Kidney (tissue), 14 donors: ENCODE data around the gene JAZF1. TPM values are rescaled to one million over a fixed set of nuclear protein-coding genes. Genes with fewer than 3 reads are reported as not detected.

Experiments used
- DNase-seq, 5 donors: peaks; one replicate each; pipeline ENCODE4 v3.0.0-alpha.2; 2013 to 2020
- FAIRE-seq: peaks from 2 replicates; lab custom pipeline; 2012; peaks lifted over from hg19 to GRCh38; lab: Jason Lieb, UNC
- H3K27ac ChIP-seq, 2 donors: one replicate each; pipeline ENCODE4 v1.7.0; 2013; ENCODE audit warnings: low read depth in 2 of 2, low read length in 2 of 2, inconsistent platforms in 1 of 2
- H3K27me3 ChIP-seq: one replicate; pipeline ENCODE4 v1.7.1; 2013; ENCODE audit warnings: low read length, inconsistent platforms; ENCODE audit not compliant: control insufficient read depth, insufficient read depth
- H3K36me3 ChIP-seq, 3 donors: one replicate each; pipeline versions ENCODE4 v1.7.0 to v1.7.1; 2013; ENCODE audit warnings: low read length in 3 of 3, control low read depth in 1 of 3, inconsistent platforms in 1 of 3; ENCODE audit not compliant: insufficient read depth in 3 of 3, control insufficient read depth in 2 of 3
- H3K4me1 ChIP-seq, 3 donors: one replicate each; pipeline versions ENCODE4 v1.7.0 to v1.7.1; 2013; ENCODE audit warnings: low read length in 3 of 3, inconsistent platforms in 1 of 3, low read depth in 1 of 3; ENCODE audit not compliant: control insufficient read depth in 2 of 3, insufficient read depth in 2 of 3
- H3K4me3 ChIP-seq, 3 donors: one replicate each; pipeline versions ENCODE4 v1.7.0 to v1.8.1; 2013; ENCODE audit warnings: low read length in 3 of 3, control low read depth in 1 of 3, inconsistent platforms in 1 of 3
- H3K9ac ChIP-seq, 3 donors: one replicate each; pipeline versions ENCODE4 v1.7.0 to v1.7.1; 2013; ENCODE audit warnings: low read length in 3 of 3, control low read depth in 1 of 3, inconsistent platforms in 1 of 3
- H3K9me3 ChIP-seq, 3 donors: one replicate each; pipeline versions ENCODE4 v1.7.0 to v1.7.1; 2013; ENCODE audit warnings: low read length in 3 of 3, control low read depth in 1 of 3, inconsistent platforms in 1 of 3; ENCODE audit not compliant: control insufficient read depth in 2 of 3, insufficient read depth in 1 of 3
- intact Hi-C: fragments of 100-400 bp; cut with DNase I; formaldehyde crosslinking; loops from one replicate; pipeline ENCODE4 v1.11.1; 2022
- polyA plus RNA-seq: library from polyadenylated mRNA; stranded (reverse); fragments of 350-450 nt; fragmentation: Illumina TruSeq; extraction: RNeasy Lipid Tissue Mini Kit (QIAGEN cat#74804); gene quantifications from one replicate; pipeline ENCODE4 v1.2.3, GENCODE V29; 2014; ENCODE audit warnings: low read depth, low replicate concordance; ENCODE audit not compliant: insufficient read depth
- total RNA-seq: library from RNA; stranded (reverse); fragmentation: NEBNext Ultra II Directional; extraction: Animal tissue kit (Norgen Biotek cat#: 25700); gene quantifications from one replicate; pipeline ENCODE4 v1.2.1, GENCODE V29; 2021
- TF ChIP-seq, protein P1 (sequence below): IDR thresholded peaks from 3 replicates; pipeline ENCODE4 v1.5.1; 2012; ENCODE audit warnings: mild to moderate bottlenecking, moderate library complexity, borderline replicate concordance; ENCODE audit not compliant: insufficient read depth; ENCODE audit errors: extremely low read depth
- donor health status: control.
- donor health status: control.
- donor health status: control.
- donor health status: control.
- donor health status: control.
- donor health status: DM: yes; HTN: yes; CAD: no.
- donor health status: Normal renal cell carcinoma (clear cell type).

JAZF1 gene
- total and polyA plus RNA-seq, 2 donors from 2014 or later = 5.7 to 13.1 TPM

DNA sequence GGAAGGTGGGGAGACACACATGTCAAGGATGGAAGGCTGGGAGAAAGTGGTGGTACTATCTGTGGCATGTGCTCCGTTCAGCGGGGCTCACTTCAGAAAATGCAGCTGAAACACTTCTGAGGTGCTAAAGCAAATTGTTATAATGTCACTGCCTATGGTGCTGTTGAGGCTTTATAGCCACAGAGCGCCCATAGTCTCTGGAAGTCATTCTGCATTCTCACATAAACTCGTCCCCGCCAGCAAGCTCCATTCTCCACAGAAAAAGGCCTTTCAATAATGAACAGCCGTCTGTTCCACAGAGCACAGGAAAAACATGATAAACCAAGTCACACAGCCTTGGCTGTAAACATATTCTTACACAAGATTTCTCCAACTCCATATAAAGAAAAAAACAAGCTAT, 308.7 kb downstream of the JAZF1 start:
- peaks cover 0 to 36% (median 27%) of the 10 kb centered on the region in 3 donors for H3K4me1 ChIP-seq

DNA sequence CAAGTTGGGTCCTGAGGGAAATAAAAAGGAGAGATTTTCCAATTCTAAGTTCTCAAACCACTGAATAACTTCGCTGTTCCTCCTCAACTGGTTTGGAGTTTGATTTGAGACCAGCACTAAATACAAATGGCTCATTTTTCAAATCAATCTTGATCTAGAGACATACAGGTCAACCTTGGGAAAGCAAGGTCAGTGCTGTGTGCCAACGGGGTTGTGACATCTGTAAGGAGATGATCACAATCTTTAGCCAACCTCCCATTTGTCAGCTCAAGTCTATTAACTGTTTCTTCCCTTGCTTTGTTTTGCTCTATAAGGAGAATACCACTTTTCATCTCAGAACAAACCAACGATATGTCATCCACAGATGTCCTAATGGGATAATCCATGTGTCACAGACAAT, 309.5 kb downstream of the JAZF1 start:
- Histone ChIP-seq H3K27me3 (no peaks in the 10 kb centered on the region), H3K4me1 (peaks cover 0 to 33% (median 27%) of the 10 kb centered on the region in 3 donors), H3K9ac (no peak overlapping the region), H3K27ac (no peak overlapping the region), H3K9me3 (no peaks in the 10 kb centered on the region), H3K4me3 (no peak overlapping the region), H3K36me3 (no peaks in the 10 kb centered on the region)
- intact Hi-C loops = no loop called here
- TF ChIP-seq, protein P1, sequence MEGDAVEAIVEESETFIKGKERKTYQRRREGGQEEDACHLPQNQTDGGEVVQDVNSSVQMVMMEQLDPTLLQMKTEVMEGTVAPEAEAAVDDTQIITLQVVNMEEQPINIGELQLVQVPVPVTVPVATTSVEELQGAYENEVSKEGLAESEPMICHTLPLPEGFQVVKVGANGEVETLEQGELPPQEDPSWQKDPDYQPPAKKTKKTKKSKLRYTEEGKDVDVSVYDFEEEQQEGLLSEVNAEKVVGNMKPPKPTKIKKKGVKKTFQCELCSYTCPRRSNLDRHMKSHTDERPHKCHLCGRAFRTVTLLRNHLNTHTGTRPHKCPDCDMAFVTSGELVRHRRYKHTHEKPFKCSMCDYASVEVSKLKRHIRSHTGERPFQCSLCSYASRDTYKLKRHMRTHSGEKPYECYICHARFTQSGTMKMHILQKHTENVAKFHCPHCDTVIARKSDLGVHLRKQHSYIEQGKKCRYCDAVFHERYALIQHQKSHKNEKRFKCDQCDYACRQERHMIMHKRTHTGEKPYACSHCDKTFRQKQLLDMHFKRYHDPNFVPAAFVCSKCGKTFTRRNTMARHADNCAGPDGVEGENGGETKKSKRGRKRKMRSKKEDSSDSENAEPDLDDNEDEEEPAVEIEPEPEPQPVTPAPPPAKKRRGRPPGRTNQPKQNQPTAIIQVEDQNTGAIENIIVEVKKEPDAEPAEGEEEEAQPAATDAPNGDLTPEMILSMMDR = no peak
- no peak for FAIRE-seq
- no peak for DNase-seq

More for the DNA sequence above, 308.7 kb downstream of the JAZF1 start:
- Histone ChIP-seq H3K9me3 (no peaks in the 10 kb centered on the region), H3K27me3 (no peaks in the 10 kb centered on the region), H3K36me3 (no peaks in the 10 kb centered on the region), H3K27ac (no peak overlapping the region), H3K9ac (no peak overlapping the region), H3K4me3 (no peak overlapping the region)
- DNase-seq (no peak), FAIRE-seq (no peak)
- TF ChIP-seq, protein P1 = no peak
- intact Hi-C loops = no loop called here

DNA sequence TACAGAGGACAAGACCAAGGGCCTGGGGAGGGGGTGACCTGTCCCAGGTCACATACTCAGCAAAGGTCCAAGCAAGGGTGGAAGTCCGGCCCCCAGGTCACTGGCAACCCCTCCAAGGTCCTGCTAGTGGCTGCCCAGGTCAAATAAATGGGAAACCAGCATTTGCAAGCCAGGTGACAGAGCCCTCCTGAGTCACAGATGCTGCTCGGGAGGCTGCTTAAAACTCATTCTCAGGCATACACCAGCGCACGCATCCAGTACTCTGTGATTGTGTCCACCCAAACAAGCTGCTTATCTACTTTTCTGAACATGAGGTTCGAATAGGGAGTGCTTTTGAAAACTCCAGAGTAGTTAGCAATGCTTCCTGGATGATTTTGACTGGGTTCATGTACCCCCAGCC, 310.0 kb downstream of the JAZF1 start:
- no peaks in the 10 kb centered on the region for H3K36me3 ChIP-seq
- peaks cover 0 to 28% (median 23%) of the 10 kb centered on the region in 3 donors for H3K4me1 ChIP-seq
- TF ChIP-seq, protein P1 = no peak
- DNase-seq = no peak
- intact Hi-C loops = no loop called here
- H3K9ac ChIP-seq = no peak overlapping the region
- H3K4me3 ChIP-seq = no peak overlapping the region
- FAIRE-seq = no peak
- no peak overlapping the region for H3K27ac ChIP-seq
- no peaks in the 10 kb centered on the region for H3K27me3 ChIP-seq
- H3K9me3 ChIP-seq = no peaks in the 10 kb centered on the region

DNA sequence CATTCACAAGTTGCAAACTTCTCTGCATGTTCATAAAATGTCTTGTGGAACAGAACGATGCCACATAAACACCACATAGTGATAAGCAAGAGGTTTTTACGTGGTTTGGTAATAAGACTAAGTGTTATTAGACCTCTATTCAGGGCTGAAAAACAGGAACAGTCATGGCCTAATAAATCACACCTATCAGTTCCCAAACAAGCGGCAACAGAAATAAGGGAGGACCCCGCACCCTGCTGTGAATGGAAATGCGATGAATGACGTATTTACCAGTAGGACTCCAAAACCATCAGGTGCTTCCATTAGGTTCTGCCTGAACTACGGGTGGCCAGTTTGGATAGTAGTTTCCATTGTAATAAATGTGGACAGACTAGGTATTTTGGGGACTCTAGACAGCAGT, 311.5 kb downstream of the JAZF1 start:
- H3K27ac ChIP-seq = no peak overlapping the region
- no peak for DNase-seq
- no peaks in the 10 kb centered on the region for H3K36me3 ChIP-seq
- FAIRE-seq = no peak
- no peak overlapping the region for H3K9ac ChIP-seq
- TF ChIP-seq, protein P1 = no peak
- peaks cover 0 to 14% (median 9%) of the 10 kb centered on the region in 3 donors for H3K4me1 ChIP-seq
- H3K9me3 ChIP-seq = no peaks in the 10 kb centered on the region
- no peak overlapping the region for H3K4me3 ChIP-seq
- intact Hi-C loops = no loop called here
- H3K27me3 ChIP-seq = no peaks in the 10 kb centered on the region
